Bronchial epithelial cell (primary cell): ENCODE data around the gene KIF3C. TPM values are rescaled to one million over a fixed set of nuclear protein-coding genes. Genes with fewer than 3 reads are reported as not detected.
A peak's percentile ranks its signal among the peaks of the same experiment; 100 is the strongest.

Experiments
- DNase-seq: peaks from one replicate; pipeline ENCODE4 v3.0.0-alpha.2; 2010; ENCODE audit warnings: low read depth
- FAIRE-seq: peaks from 2 replicates; lab custom pipeline; 2011; peaks lifted over from hg19 to GRCh38; lab: Jason Lieb, UNC
- H3K27me3 ChIP-seq: 2 replicates; pipeline ENCODE4 v1.5.1; 2011; ENCODE audit warnings: low read length; ENCODE audit not compliant: control insufficient read depth, insufficient read depth
- H3K36me3 ChIP-seq: 2 replicates; pipeline ENCODE4 v1.5.1; 2011; ENCODE audit warnings: low read length; ENCODE audit not compliant: control insufficient read depth, insufficient read depth
- H3K4me3 ChIP-seq: 2 replicates; pipeline ENCODE4 v1.5.1; 2011; ENCODE audit warnings: mild to moderate bottlenecking, low read depth, low read length, control low read depth
- total RNA-seq: library from RNA; depleted of rRNA; stranded (reverse); fragments of >200 nt; gene quantifications from 2 replicates; pipeline ENCODE4 v1.2.1, GENCODE V29; 2014
- TF ChIP-seq, protein P1 (sequence below): IDR thresholded peaks from 2 replicates; pipeline ENCODE4 v1.5.1; 2011; ENCODE audit warnings: mild to moderate bottlenecking, moderate library complexity, low read length, control low read depth, inconsistent platforms; ENCODE audit not compliant: insufficient read depth, severe bottlenecking

Gene KIF3C
- total RNA-seq, 1 donor from 2014 or later: 1.6 TPM

DNA sequence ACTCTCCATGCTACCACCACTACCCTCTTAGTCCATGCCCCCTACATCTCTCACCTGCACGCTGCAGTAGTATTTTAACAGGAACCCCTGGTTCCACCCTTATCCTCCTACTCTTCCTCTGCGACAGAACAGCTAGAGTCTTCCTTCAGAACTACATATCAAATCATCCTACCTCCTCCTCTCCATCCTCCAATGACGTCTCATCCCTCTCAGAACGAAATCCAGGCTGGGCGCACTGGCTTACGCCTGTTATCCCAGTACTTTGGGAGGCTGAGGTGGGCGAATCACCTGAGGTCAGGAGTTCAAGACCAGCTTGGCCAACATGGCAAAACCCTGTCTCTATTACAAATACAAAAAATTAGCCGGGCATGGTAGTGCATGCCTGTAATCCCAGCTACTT lies 10.3 kb upstream of the KIF3C start:
- DNase-seq (no peak), FAIRE-seq (no peak)
- TF ChIP-seq, protein P1, sequence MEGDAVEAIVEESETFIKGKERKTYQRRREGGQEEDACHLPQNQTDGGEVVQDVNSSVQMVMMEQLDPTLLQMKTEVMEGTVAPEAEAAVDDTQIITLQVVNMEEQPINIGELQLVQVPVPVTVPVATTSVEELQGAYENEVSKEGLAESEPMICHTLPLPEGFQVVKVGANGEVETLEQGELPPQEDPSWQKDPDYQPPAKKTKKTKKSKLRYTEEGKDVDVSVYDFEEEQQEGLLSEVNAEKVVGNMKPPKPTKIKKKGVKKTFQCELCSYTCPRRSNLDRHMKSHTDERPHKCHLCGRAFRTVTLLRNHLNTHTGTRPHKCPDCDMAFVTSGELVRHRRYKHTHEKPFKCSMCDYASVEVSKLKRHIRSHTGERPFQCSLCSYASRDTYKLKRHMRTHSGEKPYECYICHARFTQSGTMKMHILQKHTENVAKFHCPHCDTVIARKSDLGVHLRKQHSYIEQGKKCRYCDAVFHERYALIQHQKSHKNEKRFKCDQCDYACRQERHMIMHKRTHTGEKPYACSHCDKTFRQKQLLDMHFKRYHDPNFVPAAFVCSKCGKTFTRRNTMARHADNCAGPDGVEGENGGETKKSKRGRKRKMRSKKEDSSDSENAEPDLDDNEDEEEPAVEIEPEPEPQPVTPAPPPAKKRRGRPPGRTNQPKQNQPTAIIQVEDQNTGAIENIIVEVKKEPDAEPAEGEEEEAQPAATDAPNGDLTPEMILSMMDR: no peak
- Histone ChIP-seq H3K4me3 (no peak overlapping the region), H3K27me3 (no peaks in the 10 kb centered on the region), H3K36me3 (no peaks in the 10 kb centered on the region)

DNA sequence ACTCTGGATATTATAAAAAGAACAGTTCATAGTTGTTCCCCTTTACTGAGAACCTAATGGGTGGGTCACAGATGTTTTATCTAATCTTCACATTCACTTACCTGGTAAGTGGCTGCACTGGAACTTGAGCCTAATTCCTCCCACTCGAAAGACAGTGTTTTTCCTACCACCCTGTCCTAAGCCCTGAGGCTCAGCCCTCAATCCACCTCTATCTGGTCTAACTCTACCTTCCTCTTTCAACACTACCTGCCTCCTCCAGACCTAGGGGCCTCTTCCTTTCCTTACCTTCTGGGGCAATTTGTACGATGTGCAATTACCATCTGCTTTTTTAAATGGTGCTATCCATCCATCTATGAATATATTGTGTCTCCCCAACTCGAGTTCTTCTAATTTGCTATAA lies 9.7 kb upstream of the KIF3C start:
- H3K36me3 ChIP-seq: no peaks in the 10 kb centered on the region
- H3K4me3 ChIP-seq: no peak overlapping the region
- DNase-seq: no peak
- no peak for FAIRE-seq
- no peaks in the 10 kb centered on the region for H3K27me3 ChIP-seq
- TF ChIP-seq, protein P1: no peak

DNA sequence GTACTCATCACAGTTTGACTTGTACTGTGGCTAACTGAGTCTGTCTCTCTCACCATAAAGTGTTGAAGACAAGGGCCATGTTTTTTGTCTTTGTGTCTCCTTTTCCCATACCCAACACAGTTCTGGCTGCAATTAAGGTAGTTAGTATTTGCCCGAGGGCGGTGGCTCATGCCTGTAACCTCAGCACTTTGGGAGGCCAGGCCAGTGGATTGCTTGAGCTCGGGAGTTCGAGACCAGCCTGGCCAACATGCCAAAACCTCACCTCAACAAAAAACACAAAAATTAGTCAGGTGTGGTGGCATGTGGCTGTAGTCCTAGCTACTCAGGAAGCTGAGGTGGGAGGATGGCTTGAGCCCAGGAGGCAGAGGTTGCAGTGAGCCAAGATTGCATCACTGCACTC lies 6.9 kb upstream of the KIF3C start:
- no peak overlapping the region for H3K4me3 ChIP-seq
- H3K36me3 ChIP-seq: no peaks in the 10 kb centered on the region
- no peaks in the 10 kb centered on the region for H3K27me3 ChIP-seq
- DNase-seq: no peak
- TF ChIP-seq, protein P1: no peak
- no peak for FAIRE-seq

DNA sequence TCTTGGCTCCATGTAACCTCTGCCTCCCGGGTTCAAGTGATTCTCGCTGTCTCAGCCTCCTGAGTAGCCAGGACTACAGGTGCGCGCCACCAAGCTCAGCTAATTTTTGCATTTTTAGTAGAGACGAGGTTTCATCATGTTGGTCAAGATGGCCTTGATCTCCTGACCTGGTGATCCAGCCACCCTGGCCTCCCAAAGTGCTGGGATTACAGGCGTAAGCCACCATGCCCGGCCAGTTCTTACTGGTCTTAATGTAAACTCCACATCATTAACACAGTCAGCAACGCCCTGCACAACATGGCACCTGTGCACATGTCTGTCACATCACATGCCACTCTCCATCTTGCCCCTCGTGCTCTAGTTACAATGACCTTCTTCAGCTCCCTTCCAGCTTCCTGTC lies 5.8 kb upstream of the KIF3C start:
- FAIRE-seq: no peak
- no peak for DNase-seq
- no peaks in the 10 kb centered on the region for H3K27me3 ChIP-seq
- H3K36me3 ChIP-seq: no peaks in the 10 kb centered on the region
- H3K4me3 ChIP-seq: no peak overlapping the region
- TF ChIP-seq, protein P1: no peak

DNA sequence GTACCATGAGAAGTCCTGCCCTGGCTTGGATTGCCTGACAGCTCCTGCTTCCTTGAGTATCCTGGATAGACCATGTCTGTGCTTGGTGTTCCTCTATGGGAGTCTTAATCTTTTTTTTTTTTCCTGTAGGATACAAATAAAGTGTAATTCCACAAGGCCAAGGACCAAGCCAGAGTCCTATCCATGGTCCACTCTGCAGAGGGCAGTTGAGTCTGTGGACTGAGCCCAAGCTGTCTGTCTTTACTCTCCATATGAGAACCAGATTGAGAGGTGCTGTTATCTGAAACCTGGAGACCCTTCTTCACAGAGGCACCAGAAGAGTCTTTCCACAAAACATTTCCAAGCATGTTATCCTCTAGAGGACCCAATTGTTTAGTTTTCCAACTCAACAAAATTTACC lies 1.4 kb upstream of the KIF3C start:
- FAIRE-seq: no peak
- no peaks in the 10 kb centered on the region for H3K36me3 ChIP-seq
- TF ChIP-seq, protein P1: no peak
- H3K4me3 ChIP-seq: no peak overlapping the region
- H3K27me3 ChIP-seq: no peaks in the 10 kb centered on the region
- no peak for DNase-seq

DNA sequence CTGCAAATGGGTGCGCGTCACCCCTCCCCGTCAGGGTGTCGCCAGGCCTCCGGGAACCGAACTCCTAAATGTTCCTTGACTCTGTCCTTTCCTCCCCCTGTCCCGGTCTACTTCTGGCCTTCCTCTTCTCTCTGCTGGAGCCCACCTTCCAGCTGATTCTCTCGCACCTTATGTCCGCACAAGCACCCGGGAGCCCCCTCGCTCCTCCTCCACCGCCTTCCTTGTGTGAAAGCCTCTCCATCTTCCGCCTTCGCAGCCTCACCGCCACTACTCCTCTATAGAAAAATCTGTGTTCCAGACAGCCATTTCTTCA lies 627 bp upstream of the KIF3C start:
- H3K4me3 ChIP-seq: peak overlapping the region; percentile 68
- no peaks in the 10 kb centered on the region for H3K27me3 ChIP-seq
- FAIRE-seq (no peak), DNase-seq (no peak)
- TF ChIP-seq, protein P1: no peak
- H3K36me3 ChIP-seq: no peaks in the 10 kb centered on the region
